ENCODE results near the gene PTMS. TPM values are rescaled to one million over a fixed set of nuclear protein-coding genes. Genes with fewer than 3 reads are reported as not detected.

PTMS gene
- total RNA-seq, 6 donors from 2014 or later = 142 to 463 (median 224) TPM

- no peak for DNase-seq
- TF ChIP-seq POLR2AphosphoS5 (IDR thresholded peaks at IDR 0.05) (no peak), CTCF (IDR thresholded peaks at IDR 0.05) (no peak), EP300 (IDR thresholded peaks at IDR 0.05) (no peak), POLR2A (IDR thresholded peaks at IDR 0.05) (no peak)
- WGBS, 2 donors = 79 to 82% methylated on average over 5 of the region's 5 CpGs
- Histone ChIP-seq H3K9me3 (no peaks in the 10 kb centered on the region), H3K36me3 (no peaks in the 10 kb centered on the region), H3K4me3 (no peak overlapping the region), H3K27ac (no peak overlapping the region), H3K27me3 (no peaks in the 10 kb centered on the region), H3K4me1 (peaks cover 13 to 17% (median 15%) of the 10 kb centered on the region in 4 donors)
- ATAC-seq (ENCODE audit: low FRiP score in 2 of 2) = no peak
Measured at GRCh38 chr12:6759741-6760140, 6.4 kb upstream of the PTMS start.

- no peak for TF ChIP-seq EP300 (IDR thresholded peaks at IDR 0.05)
- no peak for TF ChIP-seq POLR2A (IDR thresholded peaks at IDR 0.05)
- TF ChIP-seq CTCF (IDR thresholded peaks at IDR 0.05) = no peak
- no peak for TF ChIP-seq POLR2AphosphoS5 (IDR thresholded peaks at IDR 0.05)
- Histone ChIP-seq H3K4me3 (peak overlapping the region in 2 of 4 donors; percentile 26 to 29), H3K9me3 (no peaks in the 10 kb centered on the region), H3K4me1 (peaks cover 36 to 40% (median 38%) of the 10 kb centered on the region in 4 donors), H3K27me3 (no peaks in the 10 kb centered on the region), H3K36me3 (no peaks in the 10 kb centered on the region), H3K27ac (peak overlapping the region; percentile 85 to 99 (median 86))
- ATAC-seq (ENCODE audit: low FRiP score in 2 of 2) = no peak
- 70 to 72% methylated on average over 4 of the region's 4 CpGs for WGBS, 2 donors
- DNase-seq = no peak
Measured at GRCh38 chr12:6763380-6763779, 2.8 kb upstream of the PTMS start.

DNA sequence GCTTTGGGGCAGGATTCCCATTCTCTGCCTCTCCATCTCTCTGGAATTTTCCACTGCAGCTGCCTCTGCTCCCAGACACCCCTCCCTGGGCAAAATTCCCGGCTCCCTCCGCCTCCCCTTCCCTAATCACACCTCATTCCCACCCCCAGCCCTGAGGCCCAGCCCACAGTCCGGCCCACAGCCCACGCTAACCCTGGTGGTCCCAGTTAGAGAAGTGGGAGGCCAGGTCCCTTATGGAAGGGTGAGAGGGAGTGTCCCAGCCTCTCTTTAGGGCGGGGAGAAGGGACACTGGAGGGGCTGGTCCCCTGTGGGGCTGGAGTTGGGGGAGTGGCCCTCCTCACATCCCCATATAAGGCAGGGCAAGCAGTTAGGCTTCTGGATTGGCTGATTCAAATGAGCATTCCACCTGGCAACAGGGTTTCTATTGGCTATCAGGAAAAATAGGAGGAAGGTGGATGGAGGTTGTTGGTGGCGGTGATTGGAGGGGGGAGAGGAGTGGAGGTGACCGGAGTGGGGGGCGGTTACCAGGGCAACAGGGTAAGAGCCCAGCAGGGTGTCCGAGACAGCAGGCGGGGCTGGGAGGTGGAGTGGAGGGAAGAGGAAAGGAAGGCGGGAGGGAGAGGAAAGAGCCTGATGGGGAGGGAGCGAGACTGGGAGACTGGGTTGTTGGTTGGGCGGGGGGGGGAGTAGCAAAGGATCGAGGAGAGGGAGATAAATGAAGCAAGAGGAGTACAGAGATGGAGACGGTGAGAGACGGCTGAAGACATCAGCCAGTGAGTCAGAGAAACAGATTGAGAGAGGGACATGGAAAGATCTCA is 1.9 kb upstream of the PTMS start:
- H3K4me3 ChIP-seq = peak overlapping the region in 3 of 4 donors; percentile 17 to 29 (median 26)
- 4% methylated on average over 13 to 14 of the region's 16 CpGs for WGBS, 2 donors

DNA sequence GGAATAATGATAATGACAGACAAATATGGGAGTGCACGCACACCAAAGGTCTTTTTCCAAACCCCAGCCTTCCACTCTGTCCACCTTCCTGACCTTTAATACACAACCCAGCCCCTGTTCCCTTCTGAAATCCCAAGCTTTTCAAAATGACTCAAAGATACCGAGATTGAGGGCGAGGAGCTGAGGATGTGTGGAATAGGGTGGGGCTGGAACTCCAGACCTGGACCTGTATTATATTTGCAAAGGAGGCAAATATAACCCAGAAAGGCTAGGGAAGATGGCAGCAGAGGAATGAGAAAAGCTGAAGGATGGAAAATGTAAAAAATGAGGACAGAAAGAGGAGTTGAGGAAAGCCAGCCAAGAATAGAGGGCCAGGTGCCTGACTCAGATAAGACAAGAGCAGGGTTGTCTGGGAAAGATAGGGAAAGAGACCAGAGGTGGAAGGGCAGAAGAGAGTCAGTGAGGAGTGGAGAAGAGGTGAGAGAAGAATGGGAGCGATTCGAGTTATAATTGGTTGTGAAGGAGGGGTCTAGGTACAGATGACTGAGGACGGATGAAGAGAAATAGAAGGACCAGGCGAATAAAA is 1.0 kb upstream of the PTMS start:
- TF ChIP-seq POLR2AphosphoS5 (IDR thresholded peaks at IDR 0.05) (no peak), POLR2A (IDR thresholded peaks at IDR 0.05) (no peak), EP300 (IDR thresholded peaks at IDR 0.05) (no peak), CTCF (IDR thresholded peaks at IDR 0.05) (no peak)
- peak overlapping the region in 3 of 4 donors; percentile 54 to 92 (median 60) for H3K4me3 ChIP-seq
- ATAC-seq (ENCODE audit: low FRiP score in 2 of 2) = no peak
- H3K27ac ChIP-seq = peak overlapping the region; percentile 85 to 99 (median 86)
- peaks cover 0 to 9% (median 8%) of the 10 kb centered on the region in 4 donors for H3K36me3 ChIP-seq
- peaks cover 49 to 57% (median 50%) of the 10 kb centered on the region in 4 donors for H3K4me1 ChIP-seq
- no peak for DNase-seq
- WGBS, 2 donors = 28 to 29% methylated on average over 7 of the region's 7 CpGs
- no peaks in the 10 kb centered on the region for H3K27me3 ChIP-seq
- no peaks in the 10 kb centered on the region for H3K9me3 ChIP-seq

More for the DNA sequence above, 1.9 kb upstream of the PTMS start:
- Histone ChIP-seq H3K27ac (peak overlapping the region; percentile 85 to 99 (median 86)), H3K27me3 (no peaks in the 10 kb centered on the region), H3K9me3 (no peaks in the 10 kb centered on the region), H3K4me1 (peaks cover 45 to 48% (median 46%) of the 10 kb centered on the region in 4 donors), H3K36me3 (peaks cover 0 to under 1% (median 0%) of the 10 kb centered on the region in 4 donors)
- ATAC-seq (ENCODE audit: low FRiP score in 2 of 2) (peak; percentile 90 to 94), DNase-seq (peak; percentile 88 to 96)
- TF ChIP-seq POLR2AphosphoS5 (IDR thresholded peaks at IDR 0.05) (peak; percentile 60 to 65), POLR2A (IDR thresholded peaks at IDR 0.05) (peak in 1 of 4 donors; percentile 38), CTCF (IDR thresholded peaks at IDR 0.05) (no peak), EP300 (IDR thresholded peaks at IDR 0.05) (peak in 2 of 4 donors; percentile 19 to 24)

Data from upper lobe of left lung (tissue), 6 donors.